Cerebellar nuclear complex (tissue), 1 donor: ENCODE results near the gene GAL3ST1.
"Not testable (repeated sequence)": the region's sequence is repeated elsewhere in the genome, so short reads cannot be mapped to it uniquely, and the experiment has no call there.

Source experiments
- DNase-seq, 2 experiments: peaks; one replicate each; lab custom pipeline; 2025; lab: John Stamatoyannopoulos, UW

GAL3ST1 gene

GRCh38 chr22:30574095-30574981 lies at the start of gene GAL3ST1:
TSS of gene GAL3ST1 (minus strand) at chr22:30574665. CDS start at chr22:30557392, 17,273 bp downstream.
- DNase-seq, result no peak

GRCh38 chr22:30619909-30620308 lies 45.4 kb upstream of the GAL3ST1 start:
- not testable (repeated sequence) for DNase-seq

GRCh38 chr22:30617819-30618218 lies 43.4 kb upstream of the GAL3ST1 start:
- DNase-seq, result no peak

GRCh38 chr22:30615543-30615954 lies 41.1 kb upstream of the GAL3ST1 start:
- no peak for DNase-seq

- no peak for DNase-seq
These were observed 40.4 kb upstream of the GAL3ST1 start for GRCh38 chr22:30614879-30615278.

GRCh38 chr22:30614268-30614667 lies 39.8 kb upstream of the GAL3ST1 start:
- DNase-seq, result no peak

GRCh38 chr22:30612789-30613188 lies 38.3 kb upstream of the GAL3ST1 start:
- DNase-seq, result no peak

- DNase-seq, result no peak
These were observed 36.7 kb upstream of the GAL3ST1 start for GRCh38 chr22:30611197-30611596.

GRCh38 chr22:30610299-30610698 lies 35.8 kb upstream of the GAL3ST1 start:
- DNase-seq, result no peak

- no peak for DNase-seq
These were observed 35.1 kb upstream of the GAL3ST1 start for GRCh38 chr22:30609260-30610185.

GRCh38 chr22:30607939-30608338 lies 33.5 kb upstream of the GAL3ST1 start:
- no peak for DNase-seq

- no peak for DNase-seq
These were observed 33.0 kb upstream of the GAL3ST1 start for GRCh38 chr22:30607300-30607930.

- no peak for DNase-seq
These were observed 32.2 kb upstream of the GAL3ST1 start, which contains the start of gene TCN2 for GRCh38 chr22:30606455-30607299. TSS of gene TCN2 (plus strand) at chr22:30607174. CDS start at chr22:30607332, 158 bp downstream.

GRCh38 chr22:30605449-30606110 lies 31.1 kb upstream of the GAL3ST1 start:
- no peak for DNase-seq

- DNase-seq, result no peak
These were observed 30.3 kb upstream of the GAL3ST1 start for GRCh38 chr22:30604723-30605122.

GRCh38 chr22:30603801-30604200 lies 29.3 kb upstream of the GAL3ST1 start:
- no peak for DNase-seq

GRCh38 chr22:30602049-30602448 lies 27.6 kb upstream of the GAL3ST1 start:
- DNase-seq, result no peak

GRCh38 chr22:30601464-30601863 lies 27.0 kb upstream of the GAL3ST1 start:
- no peak for DNase-seq

GRCh38 chr22:30600921-30601320 lies 26.5 kb upstream of the GAL3ST1 start:
- DNase-seq, result no peak

GRCh38 chr22:30598986-30599385 lies 24.5 kb upstream of the GAL3ST1 start:
- DNase-seq, result no peak

GRCh38 chr22:30596886-30597285 lies 22.4 kb upstream of the GAL3ST1 start:
- no peak for DNase-seq
